GM13976 (cell line): Measurements from ENCODE around the gene LIPA.

Experiments
- DNase-seq: peaks from one replicate; pipeline ENCODE4 v3.0.0; 2012; ENCODE audit warnings: low spot score
- in situ Hi-C: fragments of 300-500 bp; cut with MboI; formaldehyde crosslinking; loops from one replicate; pipeline ENCODE4 v1.12.0; 2022; ENCODE audit warnings: low sequenced_read_pairs, mixed read lengths, inconsistent platforms; ENCODE audit not compliant: unreplicated experiment
- TF ChIP-seq, protein P1 (sequence below): IDR thresholded peaks from 2 replicates; pipeline ENCODE4 v1.5.1; 2012; ENCODE audit warnings: borderline replicate concordance, mild to moderate bottlenecking; ENCODE audit not compliant: insufficient read depth; ENCODE audit errors: extremely low read depth, missing control alignments, control extremely low read depth

LIPA gene

GRCh38 chr10:89242840-89243568, 8.6 kb downstream of the LIPA start:
- no peak for DNase-seq
- TF ChIP-seq, protein P1, sequence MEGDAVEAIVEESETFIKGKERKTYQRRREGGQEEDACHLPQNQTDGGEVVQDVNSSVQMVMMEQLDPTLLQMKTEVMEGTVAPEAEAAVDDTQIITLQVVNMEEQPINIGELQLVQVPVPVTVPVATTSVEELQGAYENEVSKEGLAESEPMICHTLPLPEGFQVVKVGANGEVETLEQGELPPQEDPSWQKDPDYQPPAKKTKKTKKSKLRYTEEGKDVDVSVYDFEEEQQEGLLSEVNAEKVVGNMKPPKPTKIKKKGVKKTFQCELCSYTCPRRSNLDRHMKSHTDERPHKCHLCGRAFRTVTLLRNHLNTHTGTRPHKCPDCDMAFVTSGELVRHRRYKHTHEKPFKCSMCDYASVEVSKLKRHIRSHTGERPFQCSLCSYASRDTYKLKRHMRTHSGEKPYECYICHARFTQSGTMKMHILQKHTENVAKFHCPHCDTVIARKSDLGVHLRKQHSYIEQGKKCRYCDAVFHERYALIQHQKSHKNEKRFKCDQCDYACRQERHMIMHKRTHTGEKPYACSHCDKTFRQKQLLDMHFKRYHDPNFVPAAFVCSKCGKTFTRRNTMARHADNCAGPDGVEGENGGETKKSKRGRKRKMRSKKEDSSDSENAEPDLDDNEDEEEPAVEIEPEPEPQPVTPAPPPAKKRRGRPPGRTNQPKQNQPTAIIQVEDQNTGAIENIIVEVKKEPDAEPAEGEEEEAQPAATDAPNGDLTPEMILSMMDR, result no peak
- in situ Hi-C loops, result no loop called here

DNA sequence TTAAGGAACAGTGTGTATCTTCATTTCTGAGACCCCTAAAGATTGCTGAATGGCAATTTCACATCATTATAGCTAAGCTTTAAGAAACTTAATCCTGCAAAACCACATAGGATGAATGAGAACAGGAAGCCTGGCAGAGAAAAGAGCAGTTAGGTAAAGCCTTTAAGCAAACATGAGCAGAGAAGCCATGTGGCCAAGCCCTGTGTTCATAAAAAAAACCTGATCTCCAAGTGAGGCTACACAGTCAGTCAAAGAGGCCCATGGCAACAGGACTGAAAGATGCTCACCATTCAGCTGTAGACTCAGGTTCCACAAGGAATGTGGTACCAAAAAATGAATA, 9.3 kb downstream of the LIPA start:
- no peak for DNase-seq
- in situ Hi-C loops, result no loop called here
- TF ChIP-seq, protein P1, result no peak

GRCh38 chr10:89241486-89242344, 9.9 kb downstream of the LIPA start:
- peak; percentile 19 for DNase-seq
- TF ChIP-seq, protein P1, result no peak

DNA sequence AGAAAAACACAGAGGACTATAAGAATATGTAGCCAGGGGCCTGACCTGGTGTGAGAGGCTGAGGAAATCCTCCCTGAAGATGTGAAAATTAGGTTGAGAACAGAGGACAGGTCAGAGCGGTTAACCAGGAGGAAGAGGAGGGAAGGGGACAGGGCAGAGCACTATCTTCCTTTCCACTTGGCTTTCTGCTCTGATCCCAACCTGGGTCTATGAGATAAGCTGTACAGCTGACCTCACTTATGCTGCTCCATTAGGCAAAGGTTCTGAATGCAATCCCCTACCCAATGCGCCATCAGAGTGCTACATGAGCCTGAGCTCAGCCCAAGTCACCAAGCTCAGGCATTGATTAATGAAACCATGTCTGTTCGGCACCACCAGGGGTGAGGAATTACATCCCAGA, 10.5 kb downstream of the LIPA start:
- in situ Hi-C loops, result no loop called here
- TF ChIP-seq, protein P1, result no peak
- no peak for DNase-seq

More at GRCh38 chr10:89241486-89242344, 9.9 kb downstream of the LIPA start:
- in situ Hi-C loops, result no loop called here

DNA sequence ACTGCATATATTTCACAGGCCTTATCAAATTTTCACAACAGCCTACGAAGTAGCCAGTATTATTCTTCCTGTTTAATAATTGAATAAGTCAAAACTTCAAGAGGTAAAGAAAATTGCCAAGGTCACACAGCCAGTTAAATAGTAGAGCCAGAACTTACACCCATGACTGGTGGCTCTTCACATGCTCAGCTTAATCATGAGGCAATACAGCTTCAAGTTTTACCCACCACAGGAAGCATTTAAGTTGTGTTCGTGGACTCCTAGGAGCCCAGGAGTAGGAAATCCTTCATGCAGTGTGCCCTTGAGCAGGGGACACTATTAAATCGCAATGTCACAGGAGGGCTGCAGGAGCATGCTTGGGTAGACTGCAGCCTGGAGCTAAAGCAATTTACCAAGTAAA, 11.1 kb downstream of the LIPA start:
- no peak for DNase-seq
- in situ Hi-C loops, result no loop called here
- TF ChIP-seq, protein P1, result no peak

DNA sequence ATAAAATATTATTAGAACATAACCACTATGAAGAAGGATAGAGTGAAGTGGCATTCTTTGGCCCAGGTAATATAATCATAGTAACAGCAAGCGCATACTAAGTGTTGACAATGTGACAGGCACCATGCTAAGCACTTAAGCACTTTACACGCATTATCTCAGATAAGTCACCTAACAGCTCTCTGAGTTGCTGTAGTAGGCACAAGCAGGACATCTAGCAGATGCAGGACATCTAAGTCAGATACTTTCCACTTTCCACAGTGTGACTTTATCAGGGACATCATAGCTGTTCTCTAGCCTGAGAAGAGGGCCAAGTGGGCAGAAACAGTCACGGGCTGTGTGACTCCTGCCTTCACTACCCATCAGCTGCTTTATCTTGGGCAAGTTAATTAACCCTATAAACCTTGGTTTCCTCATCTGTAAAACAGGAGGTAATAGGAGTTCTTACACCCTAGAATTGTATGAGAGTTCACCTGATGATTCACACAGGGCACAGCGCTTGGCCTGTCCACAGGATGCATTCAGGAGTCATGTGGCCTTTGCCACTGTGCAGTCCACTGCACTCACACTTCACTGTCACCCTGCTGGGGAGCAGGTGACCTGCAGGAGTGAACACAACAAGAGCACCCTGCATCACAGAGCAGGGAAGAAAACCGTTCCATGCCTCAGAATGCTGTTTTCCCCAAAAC, 12.5 kb downstream of the LIPA start:
- TF ChIP-seq, protein P1, result no peak
- DNase-seq, result no peak
- in situ Hi-C loops, result no loop called here
